ENCODE data around the gene ATP8B1. TPM values are rescaled to one million over a fixed set of nuclear protein-coding genes. Genes with fewer than 3 reads are reported as not detected.

The ATP8B1 gene
- total and polyA plus RNA-seq, 2 donors (not counting 1 experiment from before 2014, with no cell fraction given), result 109 to 125 TPM

GRCh38 chr18:57791911-57792310, 11.2 kb downstream of the ATP8B1 start:
- DNase-seq (ENCODE audit: low read depth in 2 of 2), result peak in 1 of 2 donors; percentile 70
- Histone ChIP-seq H3K27ac (ENCODE audit: insufficient read depth, low read length) (peak overlapping the region; percentile 12), H3K4me3 (replicated peaks in 1 of 4; ENCODE audit: control extremely low read depth in 1 of 4, insufficient read depth in 1 of 4, low read depth in 3 of 4, low read length in 4 of 4) (no peak overlapping the region), H3K9ac (ENCODE audit: insufficient read depth, low read length) (no peak overlapping the region), H3K36me3 (ENCODE audit: control insufficient read depth, insufficient read depth, low read length) (peaks cover 2% of the 10 kb centered on the region), H3K79me2 (ENCODE audit: control insufficient read depth, insufficient read depth, low read length) (peaks cover 93% of the 10 kb centered on the region), H4K20me1 (ENCODE audit: control insufficient read depth, extremely low read depth, insufficient read depth, low read length) (no peaks in the 10 kb centered on the region), H3K4me1 (ENCODE audit: control insufficient read depth, extremely low read depth, insufficient read depth, low read length) (peaks cover 31% of the 10 kb centered on the region), H3K4me2 (ENCODE audit: extremely low read depth, insufficient read depth, low read length) (no peak overlapping the region), H3K27me3 (ENCODE audit: control insufficient read depth, insufficient read depth, low read length) (no peaks in the 10 kb centered on the region), H3K9me3 (ENCODE audit: control insufficient read depth, insufficient read depth, low read depth, low read length) (no peaks in the 10 kb centered on the region), H2AFZ (ENCODE audit: low read length) (no peak overlapping the region)
- TF ChIP-seq CTCF (conservative IDR thresholded peaks at IDR 0.05 in 1 of 2, IDR thresholded peaks at IDR 0.05 in 1 of 2; ENCODE audit: low read depth in 1 of 2, low read length in 2 of 2) (no peak), EZH2 (IDR thresholded peaks at IDR 0.05; ENCODE audit: low read length, missing control alignments) (no peak)

DNA sequence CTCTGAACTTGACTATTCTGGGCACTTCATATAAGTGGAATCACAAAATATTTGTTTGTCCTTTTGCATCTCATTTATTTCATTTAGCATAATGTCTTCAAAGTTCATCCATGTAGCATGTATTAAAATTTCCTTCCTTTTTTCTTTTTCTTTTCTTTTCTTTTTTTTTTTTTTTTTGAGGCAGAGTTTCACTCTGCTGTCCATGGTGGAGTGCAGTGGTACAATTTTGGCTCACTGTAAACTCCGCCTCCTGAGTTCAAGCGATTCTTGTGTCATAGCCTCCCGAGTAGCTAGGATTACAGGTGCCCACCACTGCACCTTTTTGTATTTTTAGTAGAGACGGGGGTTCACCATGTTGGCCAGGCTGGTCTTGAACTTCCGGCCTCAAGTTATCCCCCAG, 11.9 kb downstream of the ATP8B1 start:
- Histone ChIP-seq H3K4me3 (replicated peaks in 1 of 4; ENCODE audit: control extremely low read depth in 1 of 4, insufficient read depth in 1 of 4, low read depth in 3 of 4, low read length in 4 of 4) (no peak overlapping the region), H3K4me2 (ENCODE audit: extremely low read depth, insufficient read depth, low read length) (no peak overlapping the region), H3K36me3 (ENCODE audit: control insufficient read depth, insufficient read depth, low read length) (peaks cover 2% of the 10 kb centered on the region), H2AFZ (ENCODE audit: low read length) (no peak overlapping the region), H3K79me2 (ENCODE audit: control insufficient read depth, insufficient read depth, low read length) (peaks cover 93% of the 10 kb centered on the region), H3K27me3 (ENCODE audit: control insufficient read depth, insufficient read depth, low read length) (no peaks in the 10 kb centered on the region), H4K20me1 (ENCODE audit: control insufficient read depth, extremely low read depth, insufficient read depth, low read length) (no peaks in the 10 kb centered on the region), H3K4me1 (ENCODE audit: control insufficient read depth, extremely low read depth, insufficient read depth, low read length) (peaks cover 31% of the 10 kb centered on the region), H3K9me3 (ENCODE audit: control insufficient read depth, insufficient read depth, low read depth, low read length) (no peaks in the 10 kb centered on the region), H3K27ac (ENCODE audit: insufficient read depth, low read length) (peak overlapping the region; percentile 3), H3K9ac (ENCODE audit: insufficient read depth, low read length) (no peak overlapping the region)
- TF ChIP-seq EZH2 (IDR thresholded peaks at IDR 0.05; ENCODE audit: low read length, missing control alignments), result no peak
- TF ChIP-seq CTCF (conservative IDR thresholded peaks at IDR 0.05 in 1 of 2, IDR thresholded peaks at IDR 0.05 in 1 of 2; ENCODE audit: low read depth in 1 of 2, low read length in 2 of 2), result no peak
- no peak for DNase-seq (ENCODE audit: low read depth in 2 of 2)

- DNase-seq (ENCODE audit: low read depth in 2 of 2), result no peak
- H3K27ac ChIP-seq (ENCODE audit: insufficient read depth, low read length), result peak overlapping the region; percentile 80
- peak overlapping the region; percentile 96 for H3K4me2 ChIP-seq (ENCODE audit: extremely low read depth, insufficient read depth, low read length)
- H3K9ac ChIP-seq (ENCODE audit: insufficient read depth, low read length), result no peak overlapping the region
- H3K9me3 ChIP-seq (ENCODE audit: control insufficient read depth, insufficient read depth, low read depth, low read length), result no peaks in the 10 kb centered on the region
- no peaks in the 10 kb centered on the region for H3K36me3 ChIP-seq (ENCODE audit: control insufficient read depth, insufficient read depth, low read length)
- no peaks in the 10 kb centered on the region for H4K20me1 ChIP-seq (ENCODE audit: control insufficient read depth, extremely low read depth, insufficient read depth, low read length)
- no peak overlapping the region for H2AFZ ChIP-seq (ENCODE audit: low read length)
- H3K27me3 ChIP-seq (ENCODE audit: control insufficient read depth, insufficient read depth, low read length), result no peaks in the 10 kb centered on the region
- TF ChIP-seq EZH2 (IDR thresholded peaks at IDR 0.05; ENCODE audit: low read length, missing control alignments), result no peak
- no peak for TF ChIP-seq CTCF (conservative IDR thresholded peaks at IDR 0.05 in 1 of 2, IDR thresholded peaks at IDR 0.05 in 1 of 2; ENCODE audit: low read depth in 1 of 2, low read length in 2 of 2)
- peaks cover 93% of the 10 kb centered on the region for H3K79me2 ChIP-seq (ENCODE audit: control insufficient read depth, insufficient read depth, low read length)
- no peak overlapping the region for H3K4me3 ChIP-seq (replicated peaks in 1 of 4; ENCODE audit: control extremely low read depth in 1 of 4, insufficient read depth in 1 of 4, low read depth in 3 of 4, low read length in 4 of 4)
- peaks cover 31% of the 10 kb centered on the region for H3K4me1 ChIP-seq (ENCODE audit: control insufficient read depth, extremely low read depth, insufficient read depth, low read length)
Measured at GRCh38 chr18:57790316-57790715, 12.8 kb downstream of the ATP8B1 start.

Measured in fibroblast of lung (primary cell).